Measurements from ENCODE around the gene HEXIM2. TPM values are rescaled to one million over a fixed set of nuclear protein-coding genes. Genes with fewer than 3 reads are reported as not detected.

HEXIM2 gene
- polyA plus RNA-seq, 1 donor (not counting 4 experiments of a cell fraction or from before 2014, with no cell fraction given), result 2.3 TPM

DNA sequence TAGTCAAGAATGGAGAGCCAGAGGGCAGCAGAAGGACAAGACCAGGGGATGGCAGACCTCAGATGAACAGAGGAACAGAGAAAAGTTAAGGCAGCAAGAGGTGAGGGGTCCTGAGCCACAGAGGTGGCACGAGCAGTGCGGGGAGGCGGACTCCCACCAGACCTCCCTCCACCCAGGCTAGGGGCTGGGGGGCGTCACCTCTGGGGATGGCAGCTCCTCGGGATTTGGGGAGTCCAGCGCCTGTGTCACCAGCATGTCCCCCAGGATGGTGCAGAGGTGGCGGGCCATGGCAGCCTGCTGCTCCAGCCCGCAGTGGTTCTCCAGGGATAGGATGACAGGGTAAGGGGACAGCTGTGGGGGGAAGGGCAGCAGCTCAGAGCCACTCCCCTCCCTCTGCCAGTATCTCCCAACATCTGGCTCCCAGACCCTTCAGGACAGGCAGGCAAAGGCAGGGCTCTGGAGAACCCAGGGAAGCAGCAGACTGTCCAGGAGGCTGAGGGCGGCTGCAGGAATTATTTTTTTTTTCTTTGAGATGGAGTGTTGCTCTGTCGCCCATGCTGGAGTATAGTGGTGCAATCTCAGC is 45.1 kb upstream of the HEXIM2 start:
- no peak overlapping the region for H3K9ac ChIP-seq (ENCODE audit: control insufficient read depth, extremely low read depth, insufficient read depth, low read length)
- peaks cover 15 to 32% of the 10 kb centered on the region in 2 experiments for H3K36me3 ChIP-seq (ENCODE audit: control insufficient read depth in 2 of 2, extremely low read depth in 1 of 2, insufficient read depth in 2 of 2, low read length in 2 of 2)
- no peak overlapping the region for H3K27ac ChIP-seq (ENCODE audit: control insufficient read depth, insufficient read depth, low read length)

DNA sequence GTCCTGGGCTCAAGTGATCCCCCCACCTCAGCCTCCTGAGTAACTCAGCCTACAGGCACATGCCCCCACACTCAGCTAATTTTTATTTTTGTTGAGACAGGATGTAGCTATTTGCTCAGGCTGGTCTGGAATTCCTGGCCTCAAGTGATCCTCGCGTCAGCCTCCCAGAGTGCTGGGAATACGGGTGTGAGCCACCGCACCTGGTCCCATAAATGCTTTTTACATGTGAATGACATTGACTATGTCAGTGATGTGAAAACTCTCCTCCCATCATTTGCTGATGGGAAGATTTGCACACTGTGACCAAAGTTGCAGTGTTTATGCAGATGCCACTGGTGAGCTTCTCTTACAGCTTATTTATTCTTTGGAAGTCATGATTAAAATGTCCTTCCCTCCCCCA is 44.3 kb upstream of the HEXIM2 start:
- dilution Hi-C loops (cut with MboI; ENCODE audit: extremely low pct_ligation_motif_present, low sequenced_read_pairs), result no loop called here
- H3K9me1 ChIP-seq (ENCODE audit: control insufficient read depth, extremely low read depth, insufficient read depth, low read length), result no peaks in the 10 kb centered on the region
- H3K27ac ChIP-seq (ENCODE audit: control insufficient read depth, insufficient read depth, low read length), result no peak overlapping the region
- no peak overlapping the region for H3K4me3 ChIP-seq (ENCODE audit: control insufficient read depth in 2 of 3, extremely low read depth in 1 of 3, insufficient read depth in 2 of 3, low read depth in 1 of 3, low read length in 3 of 3)
- FAIRE-seq (no peak), DNase-seq (ENCODE audit: low read depth, low spot score) (no peak)
- no peaks in the 10 kb centered on the region for H3K9me3 ChIP-seq (ENCODE audit: control insufficient read depth, low read depth, low read length)
- peaks cover under 1% of the 10 kb centered on the region for H3K4me1 ChIP-seq (ENCODE audit: control insufficient read depth, extremely low read depth, insufficient read depth, low read length)
- peaks cover 15 to 32% of the 10 kb centered on the region in 2 experiments for H3K36me3 ChIP-seq (ENCODE audit: control insufficient read depth in 2 of 2, extremely low read depth in 1 of 2, insufficient read depth in 2 of 2, low read length in 2 of 2)
- H3K79me2 ChIP-seq (ENCODE audit: control insufficient read depth, insufficient read depth, low read length), result peaks cover 9% of the 10 kb centered on the region
- TF ChIP-seq EZH2 (IDR thresholded peaks at IDR 0.05; ENCODE audit: low read length), result no peak
- TF ChIP-seq, protein P1, sequence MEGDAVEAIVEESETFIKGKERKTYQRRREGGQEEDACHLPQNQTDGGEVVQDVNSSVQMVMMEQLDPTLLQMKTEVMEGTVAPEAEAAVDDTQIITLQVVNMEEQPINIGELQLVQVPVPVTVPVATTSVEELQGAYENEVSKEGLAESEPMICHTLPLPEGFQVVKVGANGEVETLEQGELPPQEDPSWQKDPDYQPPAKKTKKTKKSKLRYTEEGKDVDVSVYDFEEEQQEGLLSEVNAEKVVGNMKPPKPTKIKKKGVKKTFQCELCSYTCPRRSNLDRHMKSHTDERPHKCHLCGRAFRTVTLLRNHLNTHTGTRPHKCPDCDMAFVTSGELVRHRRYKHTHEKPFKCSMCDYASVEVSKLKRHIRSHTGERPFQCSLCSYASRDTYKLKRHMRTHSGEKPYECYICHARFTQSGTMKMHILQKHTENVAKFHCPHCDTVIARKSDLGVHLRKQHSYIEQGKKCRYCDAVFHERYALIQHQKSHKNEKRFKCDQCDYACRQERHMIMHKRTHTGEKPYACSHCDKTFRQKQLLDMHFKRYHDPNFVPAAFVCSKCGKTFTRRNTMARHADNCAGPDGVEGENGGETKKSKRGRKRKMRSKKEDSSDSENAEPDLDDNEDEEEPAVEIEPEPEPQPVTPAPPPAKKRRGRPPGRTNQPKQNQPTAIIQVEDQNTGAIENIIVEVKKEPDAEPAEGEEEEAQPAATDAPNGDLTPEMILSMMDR (optimal IDR thresholded peaks at IDR 0.05 in 1 of 3, IDR thresholded peaks at IDR 0.05 in 1 of 3, conservative IDR thresholded peaks at IDR 0.05 in 1 of 3; ENCODE audit: extremely low read depth in 1 of 3, insufficient read depth in 2 of 3, low read length in 3 of 3), result no peak
- H3K9ac ChIP-seq (ENCODE audit: control insufficient read depth, extremely low read depth, insufficient read depth, low read length), result no peak overlapping the region
- H3K27me3 ChIP-seq (ENCODE audit: control insufficient read depth, extremely low read depth, insufficient read depth, low read length), result no peaks in the 10 kb centered on the region
- H2AFZ ChIP-seq (ENCODE audit: control insufficient read depth, low read length), result no peak overlapping the region
- H3K4me2 ChIP-seq (ENCODE audit: control insufficient read depth, extremely low read depth, insufficient read depth, low read depth, low read length), result no peak overlapping the region
- H4K20me1 ChIP-seq (ENCODE audit: control insufficient read depth, extremely low read depth, insufficient read depth, low read length), result no peaks in the 10 kb centered on the region

More for the DNA sequence above, 45.1 kb upstream of the HEXIM2 start:
- Histone ChIP-seq H3K9me1 (ENCODE audit: control insufficient read depth, extremely low read depth, insufficient read depth, low read length) (no peaks in the 10 kb centered on the region), H4K20me1 (ENCODE audit: control insufficient read depth, extremely low read depth, insufficient read depth, low read length) (no peaks in the 10 kb centered on the region), H3K4me3 (ENCODE audit: control insufficient read depth in 2 of 3, extremely low read depth in 1 of 3, insufficient read depth in 2 of 3, low read depth in 1 of 3, low read length in 3 of 3) (no peak overlapping the region), H3K4me1 (ENCODE audit: control insufficient read depth, extremely low read depth, insufficient read depth, low read length) (no peaks in the 10 kb centered on the region), H3K4me2 (ENCODE audit: control insufficient read depth, extremely low read depth, insufficient read depth, low read depth, low read length) (no peak overlapping the region), H3K27me3 (ENCODE audit: control insufficient read depth, extremely low read depth, insufficient read depth, low read length) (no peaks in the 10 kb centered on the region), H3K9me3 (ENCODE audit: control insufficient read depth, low read depth, low read length) (no peaks in the 10 kb centered on the region), H2AFZ (ENCODE audit: control insufficient read depth, low read length) (no peak overlapping the region), H3K79me2 (ENCODE audit: control insufficient read depth, insufficient read depth, low read length) (peaks cover 3% of the 10 kb centered on the region)
- dilution Hi-C loops (cut with MboI; ENCODE audit: extremely low pct_ligation_motif_present, low sequenced_read_pairs), result no loop called here
- no peak for FAIRE-seq
- no peak for TF ChIP-seq EZH2 (IDR thresholded peaks at IDR 0.05; ENCODE audit: low read length)
- TF ChIP-seq, protein P1 (optimal IDR thresholded peaks at IDR 0.05 in 1 of 3, IDR thresholded peaks at IDR 0.05 in 1 of 3, conservative IDR thresholded peaks at IDR 0.05 in 1 of 3; ENCODE audit: extremely low read depth in 1 of 3, insufficient read depth in 2 of 3, low read length in 3 of 3), result no peak
- no peak for DNase-seq (ENCODE audit: low read depth, low spot score)
